K562 (cell line): ENCODE results near the gene TMEFF1. TPM values are rescaled to one million over a fixed set of nuclear protein-coding genes. Genes with fewer than 3 reads are reported as not detected.
A peak's percentile ranks its signal among the peaks of the same experiment; 100 is the strongest.

Source experiments
- ATAC-seq: fragments of 200-7000 bp; cut with Tn5 transposase; 3 replicates; pipeline ENCODE4 v1.9.1; 2020; ENCODE audit warnings: moderate library complexity
- BruUV-seq: library from RNA; stranded (reverse); fragments of 400-500 nt; replicated peaks from 2 replicates; lab custom pipeline; 2021; lab: Mats Ljungman, UMichigan
- CTCF ChIA-PET: fragments of 300-600 bp; formaldehyde crosslinking; extraction: SDS; loops from one replicate; lab custom pipeline; 2021; ENCODE audit warnings: low intra/inter-chr PET ratio; lab: Yijun Ruan, JAX
- POLR2A ChIA-PET: fragments of 300-600, 350-650 bp; sonication (Branson Sonifier 250); formaldehyde crosslinking; extraction: SDS; loops from one replicate; lab custom pipeline; 2021; ENCODE audit warnings: antibody characterized with exemption, inconsistent platforms; lab: Yijun Ruan, JAX
- DNase-seq, 4 experiments: peaks; one replicate each; pipeline versions ENCODE4 v3.0.0 to v3.0.0-alpha.2; 2011 to 2018; ENCODE audit warnings: low spot score in 3 of 4, mixed read lengths in 3 of 4; ENCODE audit errors: extremely low read depth in 1 of 4
- FAIRE-seq: peaks from 2 replicates; lab custom pipeline; 2011; peaks lifted over from hg19 to GRCh38; lab: Jason Lieb, UNC
- H2AFZ ChIP-seq: 2 replicates; pipeline ENCODE4 v1.6.0; 2011; ENCODE audit warnings: low read depth, low read length, control low read depth, inconsistent platforms
- H3K27ac ChIP-seq: fragments of 200-600 bp; 3 replicates; pipeline ENCODE4 v1.8.0; 2011; ENCODE audit warnings: low read depth, mild to moderate bottlenecking, control low read depth, inconsistent platforms, low read length, moderate library complexity, mixed read lengths; ENCODE audit errors: extremely low read depth
- H3K27me3 ChIP-seq, 2 experiments: fragments of 300-600 bp in 1 of 2; 2 replicates in 1 of 2; 3 replicates in 1 of 2; pipeline versions ENCODE4 v1.6.0 to v1.8.0; 2011; ENCODE audit warnings: inconsistent platforms in 2 of 2, low read length in 2 of 2, mild to moderate bottlenecking in 1 of 2, mixed read lengths in 1 of 2, moderate library complexity in 1 of 2; ENCODE audit not compliant: control insufficient read depth in 2 of 2, insufficient read depth in 2 of 2
- H3K36me3 ChIP-seq: fragments of 300-600 bp; 3 replicates; pipeline ENCODE4 v1.8.0; 2011; ENCODE audit warnings: mild to moderate bottlenecking, low read length, inconsistent platforms; ENCODE audit not compliant: control insufficient read depth, insufficient read depth
- H3K4me1 ChIP-seq, 2 experiments: fragments of 200-600 bp in 1 of 2; replicated peaks in 1 of 2; 2 replicates in 1 of 2; 3 replicates in 1 of 2; pipeline versions ENCODE4 v1.5.1 to v1.8.0; 2011; ENCODE audit warnings: inconsistent platforms in 2 of 2, low read length in 2 of 2, mild to moderate bottlenecking in 1 of 2, mixed read lengths in 1 of 2, moderate library complexity in 1 of 2; ENCODE audit not compliant: control insufficient read depth in 2 of 2, insufficient read depth in 2 of 2
- H3K4me2 ChIP-seq: 2 replicates; pipeline ENCODE4 v1.6.1; 2011; ENCODE audit warnings: low read length, control low read depth, inconsistent platforms, mixed read lengths; ENCODE audit not compliant: insufficient read depth
- H3K4me3 ChIP-seq: fragments of 200-600 bp; sonication (generic), shearing (Covaris generic); 2 replicates; pipeline ENCODE4 v1.5.1; 2016; ENCODE audit warnings: control low read depth, inconsistent platforms
- H3K79me2 ChIP-seq: fragments of 200-600 bp; 3 replicates; pipeline ENCODE4 v1.8.0; 2011; ENCODE audit warnings: low read length, inconsistent platforms; ENCODE audit not compliant: control insufficient read depth, insufficient read depth
- H3K9ac ChIP-seq, 2 experiments: 2 replicates each; pipeline versions ENCODE4 v1.6.0 to v1.6.1; 2011; ENCODE audit warnings: low read depth in 2 of 2, low read length in 2 of 2, control low read depth in 1 of 2, inconsistent platforms in 1 of 2, mild to moderate bottlenecking in 1 of 2, mixed read lengths in 1 of 2; ENCODE audit not compliant: insufficient read depth in 1 of 2
- H3K9me1 ChIP-seq: one replicate; pipeline ENCODE4 v1.6.0; 2011; ENCODE audit warnings: inconsistent platforms, mild to moderate bottlenecking, low read length, moderate library complexity; ENCODE audit not compliant: control insufficient read depth, insufficient read depth
- H3K9me3 ChIP-seq: replicated peaks from 2 replicates; pipeline ENCODE4 v1.5.1; 2011; ENCODE audit warnings: low read depth, low read length, inconsistent platforms; ENCODE audit not compliant: control insufficient read depth, insufficient read depth
- H4K20me1 ChIP-seq: replicated peaks from 2 replicates; pipeline ENCODE4 v1.6.1; 2011; ENCODE audit warnings: low read length, inconsistent platforms, mixed read lengths; ENCODE audit not compliant: control insufficient read depth, insufficient read depth
- AFF1 ChIP-seq, 2 experiments: fragments of 450-650 bp; IDR thresholded peaks; 2 replicates each; pipeline ENCODE4 v1.6.1; 2018; ENCODE audit warnings: mild to moderate bottlenecking in 2 of 2, low read depth in 1 of 2; ENCODE audit not compliant: partially characterized antibody in 2 of 2
- CBX3 ChIP-seq, 2 experiments: IDR thresholded peaks; 1 replicate in 1 of 2; 2 replicates in 1 of 2; pipeline ENCODE4 v1.6.1; 2012; ENCODE audit warnings: inconsistent platforms in 2 of 2, low read length in 2 of 2, borderline replicate concordance in 1 of 2, control low read depth in 1 of 2
- FOSL1 ChIP-seq: fragments of 200-800 bp; sonication (Bioruptor generic); conservative IDR thresholded peaks from 2 replicates; pipeline ENCODE4 v1.6.1; 2016; ENCODE audit warnings: missing genetic modification characterization, missing compliant biosample characterization
- LEF1 ChIP-seq: fragments of 450-650 bp; IDR thresholded peaks from 2 replicates; pipeline ENCODE4 v1.6.1; 2016; ENCODE audit warnings: mild to moderate bottlenecking
- MAFK ChIP-seq: IDR thresholded peaks from 2 replicates; pipeline ENCODE4 v1.6.1; 2011; ENCODE audit warnings: low read length, improper control_type of control experiment
- MCM2 ChIP-seq: fragments of 450-650 bp; IDR thresholded peaks from 2 replicates; pipeline ENCODE4 v1.6.1; 2017; ENCODE audit warnings: low read depth, mild to moderate bottlenecking
- RBM25 ChIP-seq: fragments of 200-400 bp; formaldehyde crosslinking; IDR thresholded peaks from 2 replicates; pipeline ENCODE4 v1.6.1; 2018; ENCODE audit warnings: low read length, low read depth, moderate library complexity; ENCODE audit not compliant: severe bottlenecking
- USF1 ChIP-seq: sonication (generic); formaldehyde crosslinking; IDR thresholded peaks from 2 replicates; pipeline ENCODE4 v1.9.0; 2022; ENCODE audit warnings: mild to moderate bottlenecking, missing genetic modification reagents
- ZNF280B ChIP-seq: fragments of 250-450 bp; sonication (Bioruptor Pico); IDR thresholded peaks from 2 replicates; pipeline ENCODE4 v1.5.1; 2021; ENCODE audit warnings: mild to moderate bottlenecking
- ZNF384 ChIP-seq: IDR thresholded peaks from 2 replicates; pipeline ENCODE4 v1.6.1; 2012; ENCODE audit warnings: low read depth, low read length, improper control_type of control experiment
- ZNF707 ChIP-seq: fragments of 250-450 bp; sonication (Bioruptor Pico); conservative IDR thresholded peaks from 2 replicates; pipeline ENCODE4 v1.8.0; 2022; ENCODE audit warnings: inconsistent platforms, mild to moderate bottlenecking, moderate library complexity
- WGBS: fragments of 100-300 bp; shearing (Covaris generic); methylation state at CpG from one replicate; pipeline ENCODE4 v1.1.6; 2016; ENCODE audit warnings: low coverage, mixed read lengths; ENCODE audit not compliant: insufficient coverage; ENCODE audit errors: missing lambda C conversion rate; 5-methylcytosine and 5-hydroxymethylcytosine counted together
- in situ Hi-C: fragments of 300-500 bp; cut with MboI; formaldehyde crosslinking; loops from 4 replicates; pipeline ENCODE4 v1.15.0; 2018; ENCODE audit warnings: inconsistent platforms, mixed read lengths
- intact Hi-C: fragments of 100-400 bp; cut with micrococcal nuclease; formaldehyde crosslinking; loops from 2 replicates; pipeline ENCODE4 v1.14.2; 2022
- polyA plus RNA-seq, 8 experiments: library from polyadenylated mRNA; depleted of rRNA in 4 of 8; stranded (reverse) in 5 of 8; unstranded in 3 of 8; fragments of >200 nt; fragmentation: Nextera tagmentation in 2 of 8; fragmentation: Illumina TruSeq in 1 of 8; extraction: Ambion mirVana in 2 of 8; extraction: Trizol in 1 of 8; gene quantifications; 2 replicates each; pipeline versions ENCODE4 v1.2.1 to v1.2.3, GENCODE V29; 2011 to 2014; ENCODE audit warnings: inconsistent platforms in 1 of 8, missing spikeins in 1 of 8
- total RNA-seq, 7 experiments: library from RNA; depleted of rRNA in 6 of 7; stranded (reverse); fragments of >200 nt in 6 of 7; fragmentation: Illumina TruSeq in 2 of 7; extraction: Trizol in 2 of 7; gene quantifications; 2 replicates each; pipeline versions ENCODE4 v1.2.1 to v1.2.3, GENCODE V29; 2011 to 2021; ENCODE audit warnings: low replicate concordance in 1 of 7

Gene TMEFF1
- total and polyA plus RNA-seq, 9 of the 15 experiments (the other 6 are each of a cell fraction or from before 2014, with no cell fraction given), result 0.07 to 1.1 (median 0.28) TPM; not detected in 2

- FAIRE-seq (no peak), ATAC-seq (no peak), DNase-seq (no peak)
- no peak for TF ChIP-seq ZNF707
- peak in 1 of 2 experiments; percentile 51; a peak in 1 of 3 replicates for TF ChIP-seq CBX3 (IDR thresholded peaks at IDR 0.05; ENCODE audit: borderline replicate concordance in 1 of 2, low read length in 2 of 2)
- no peak for TF ChIP-seq MCM2
- no peak for TF ChIP-seq USF1
- peak; percentile 27; the same call in 1 of the 2 replicates for TF ChIP-seq FOSL1 (tag)
- peak; percentile 26 for TF ChIP-seq RBM25
- Histone ChIP-seq H3K4me3 (no peak overlapping the region), H3K79me2 (no peaks in the 10 kb centered on the region), H3K4me1 (no peaks in the 10 kb centered on the region), H3K9me1 (no peaks in the 10 kb centered on the region), H3K4me2 (no peak overlapping the region), H3K9ac (no peak overlapping the region), H4K20me1 (no peaks in the 10 kb centered on the region), H3K27me3 (no peaks in the 10 kb centered on the region), H3K9me3 (no peaks in the 10 kb centered on the region), H2AFZ (no peak overlapping the region), H3K36me3 (peaks cover 10% of the 10 kb centered on the region), H3K27ac (no peak overlapping the region)
- intact Hi-C loops, result no loop called here
- in situ Hi-C loops, result no loop called here
- BruUV-seq, result no TSS peak
- POLR2A ChIA-PET, result no interaction called here
- WGBS, result 44% methylated on average over 2 of the region's 2 CpGs
- CTCF ChIA-PET, result no interaction called here
These were observed 20.1 kb upstream of the TMEFF1 start for GRCh38 chr9:100452894-100453293.

- H3K9me3 ChIP-seq, result no peaks in the 10 kb centered on the region
- no peak for FAIRE-seq
- H3K9ac ChIP-seq, result no peak overlapping the region
- H3K4me3 ChIP-seq, result no peak overlapping the region
- no peaks in the 10 kb centered on the region for H4K20me1 ChIP-seq
- H3K79me2 ChIP-seq, result no peaks in the 10 kb centered on the region
- intact Hi-C loops (no loop called here), in situ Hi-C loops (no loop called here)
- no peak overlapping the region for H3K27ac ChIP-seq
- BruUV-seq, result no TSS peak
- POLR2A ChIA-PET, result no interaction called here
- no peak overlapping the region for H2AFZ ChIP-seq
- CTCF ChIA-PET, result no interaction called here
- peaks cover 8% of the 10 kb centered on the region for H3K36me3 ChIP-seq
- H3K27me3 ChIP-seq, result no peaks in the 10 kb centered on the region
- no peak for DNase-seq
- ATAC-seq, result no peak
- H3K4me1 ChIP-seq, result no peaks in the 10 kb centered on the region
- no peaks in the 10 kb centered on the region for H3K9me1 ChIP-seq
- H3K4me2 ChIP-seq, result no peak overlapping the region
- TF ChIP-seq LEF1 (no peak), MAFK (no peak), AFF1 (IDR thresholded peaks at IDR 0.05; ENCODE audit: low read depth in 1 of 2, partially characterized antibody in 2 of 2) (no peak), ZNF384 (no peak), ZNF280B (CRISPR knock-in tag) (no peak)
These were observed 17.5 kb upstream of the TMEFF1 start for GRCh38 chr9:100455470-100455869.
